Upper lobe of left lung (tissue), 6 donors: ENCODE data around the gene TIGD1. TPM values are rescaled to one million over a fixed set of nuclear protein-coding genes. Genes with fewer than 3 reads are reported as not detected.
A peak's percentile ranks its signal among the peaks of the same experiment; 100 is the strongest.

ENCODE experiments used
- ATAC-seq, 2 donors: fragments of 200-7000 bp; cut with Tn5 transposase; one replicate each; pipeline ENCODE4 v1.9.1; 2022; ENCODE audit warnings: mild to moderate bottlenecking in 2 of 2, moderate library complexity in 2 of 2; ENCODE audit not compliant: low FRiP score in 2 of 2
- DNase-seq, 2 donors: peaks; one replicate each; pipeline ENCODE4 v3.0.0-alpha.2; 2019 to 2020
- H3K27ac ChIP-seq, 4 donors: fragments of 200-600 bp; sonication (generic); one replicate each; pipeline ENCODE4 v1.5.1; 2016 to 2019
- H3K27me3 ChIP-seq, 4 donors: fragments of 200-600 bp; sonication (generic); one replicate each; pipeline ENCODE4 v1.5.1; 2017 to 2019
- H3K36me3 ChIP-seq, 4 donors: fragments of 200-600 bp; sonication (generic); one replicate each; pipeline ENCODE4 v1.5.1; 2016 to 2019
- H3K4me1 ChIP-seq, 4 donors: fragments of 200-600 bp; sonication (generic); one replicate each; pipeline ENCODE4 v1.5.1; 2018 to 2019
- H3K4me3 ChIP-seq, 4 donors: fragments of 200-600 bp; sonication (generic); one replicate each; pipeline ENCODE4 v1.5.1; 2017 to 2019; ENCODE audit warnings: mild to moderate bottlenecking in 2 of 4, moderate library complexity in 1 of 4
- H3K9me3 ChIP-seq, 4 donors: fragments of 200-600 bp; sonication (generic); one replicate each; pipeline ENCODE4 v1.5.1; 2018 to 2019
- EP300 ChIP-seq, 4 donors: sonication (generic); formaldehyde crosslinking; IDR thresholded peaks; one replicate each; pipeline ENCODE4 v1.5.1; 2017; ENCODE audit warnings: antibody characterized with exemption in 4 of 4, control low read depth in 2 of 4
- POLR2A ChIP-seq, 4 donors: fragments of 450-650 bp; IDR thresholded peaks; one replicate each; pipeline ENCODE4 v1.5.1; 2016 to 2017; ENCODE audit warnings: antibody characterized with exemption in 4 of 4, mild to moderate bottlenecking in 2 of 4
- POLR2AphosphoS5 ChIP-seq, 2 donors: sonication (generic); formaldehyde crosslinking; IDR thresholded peaks; one replicate each; pipeline ENCODE4 v1.5.1; 2017; ENCODE audit warnings: antibody characterized with exemption in 2 of 2
- WGBS, 2 donors: methylation state at CpG; one replicate each; pipeline ENCODE4 v1.1.5; 2017 to 2018; 5-methylcytosine and 5-hydroxymethylcytosine counted together
- total RNA-seq, 6 donors: library from RNA; depleted of rRNA in 4 of 6; stranded (reverse); fragments of >200 nt in 4 of 6; gene quantifications; one replicate each; pipeline versions ENCODE4 v1.1.0 to v1.2.1, GENCODE V29; 2016 to 2021
- TF ChIP-seq, protein P1 (sequence below), 6 experiments: fragments of 450-650 bp in 4 of 6; fragments of 200-600 bp in 2 of 6; sonication (generic) in 2 of 6; IDR thresholded peaks; one replicate each; pipeline ENCODE4 v1.5.1; 2016 to 2019; ENCODE audit warnings: antibody characterized with exemption in 6 of 6
- donor health status: DM: no; HTN: no; CAD: no; lungs with moderate emphysema.
- donor health status: DM: no; HTN: yes; CAD: no; lungs with severe emphysema.

TIGD1 gene
- total RNA-seq, 6 donors from 2014 or later = 2.6 to 12.6 (median 4.4) TPM

DNA sequence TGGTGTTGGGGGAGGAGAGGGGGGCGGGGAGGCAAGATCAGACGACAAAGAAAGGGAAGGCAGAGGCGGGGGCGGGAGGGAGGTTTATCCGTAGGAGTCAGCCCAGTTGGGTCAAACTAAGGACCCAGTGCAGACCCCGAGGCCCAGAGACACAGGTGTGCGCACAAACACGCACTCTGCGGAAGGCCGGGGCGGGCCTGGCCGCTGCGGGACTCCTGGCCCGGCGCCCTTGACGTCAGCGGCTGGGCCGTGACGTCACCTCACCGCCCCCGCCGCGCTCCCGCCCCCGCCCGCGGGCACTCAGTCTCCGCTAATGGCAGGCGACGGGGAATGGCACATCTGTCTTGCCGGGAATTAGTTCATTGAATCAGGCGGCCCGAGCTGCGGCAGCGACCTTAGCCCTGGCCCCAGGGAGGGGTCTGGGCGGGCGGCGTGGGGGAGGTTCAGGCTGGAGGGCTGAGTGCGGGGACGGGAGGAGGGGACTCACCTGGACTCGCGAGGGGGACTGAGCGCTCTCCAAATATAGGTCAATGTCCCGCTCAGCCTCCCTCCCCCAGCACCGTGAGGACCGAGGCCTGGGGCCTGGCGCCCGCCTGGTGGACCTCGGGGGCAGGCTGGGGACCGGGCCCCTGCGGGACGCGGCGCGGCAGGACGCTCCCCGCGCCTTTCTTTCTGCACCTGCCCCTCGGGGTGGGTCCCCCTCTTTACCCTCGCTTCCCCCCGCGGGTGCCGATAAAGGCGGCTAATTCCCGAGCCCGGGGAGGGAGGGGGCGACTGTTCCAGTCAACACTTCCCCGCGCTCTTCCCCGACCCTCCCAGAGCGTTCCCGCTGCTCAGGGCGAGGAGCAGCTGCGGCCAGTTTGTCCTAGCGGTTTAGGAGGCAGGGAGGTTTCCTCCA is 47.2 kb downstream of the TIGD1 start:
- no peaks in the 10 kb centered on the region for H3K36me3 ChIP-seq
- DNase-seq (peak in 1 of 2 donors; percentile 85), ATAC-seq (peak in 1 of 2 donors; percentile 42)
- WGBS, 2 donors = 0 to 4% methylated on average over 25 to 71 of the region's 75 CpGs
- no peak overlapping the region for H3K27ac ChIP-seq
- H3K4me3 ChIP-seq = peak overlapping the region in 3 of 4 donors; percentile 32 to 46 (median 44)
- H3K9me3 ChIP-seq = no peaks in the 10 kb centered on the region
- H3K4me1 ChIP-seq = peaks cover 8 to 18% (median 15%) of the 10 kb centered on the region in 4 donors
- peaks cover 0 to 27% (median 17%) of the 10 kb centered on the region in 4 donors for H3K27me3 ChIP-seq
- TF ChIP-seq POLR2A (IDR thresholded peaks at IDR 0.05) (no peak), POLR2AphosphoS5 (IDR thresholded peaks at IDR 0.05) (no peak), EP300 (IDR thresholded peaks at IDR 0.05) (no peak)
- TF ChIP-seq, protein P1, sequence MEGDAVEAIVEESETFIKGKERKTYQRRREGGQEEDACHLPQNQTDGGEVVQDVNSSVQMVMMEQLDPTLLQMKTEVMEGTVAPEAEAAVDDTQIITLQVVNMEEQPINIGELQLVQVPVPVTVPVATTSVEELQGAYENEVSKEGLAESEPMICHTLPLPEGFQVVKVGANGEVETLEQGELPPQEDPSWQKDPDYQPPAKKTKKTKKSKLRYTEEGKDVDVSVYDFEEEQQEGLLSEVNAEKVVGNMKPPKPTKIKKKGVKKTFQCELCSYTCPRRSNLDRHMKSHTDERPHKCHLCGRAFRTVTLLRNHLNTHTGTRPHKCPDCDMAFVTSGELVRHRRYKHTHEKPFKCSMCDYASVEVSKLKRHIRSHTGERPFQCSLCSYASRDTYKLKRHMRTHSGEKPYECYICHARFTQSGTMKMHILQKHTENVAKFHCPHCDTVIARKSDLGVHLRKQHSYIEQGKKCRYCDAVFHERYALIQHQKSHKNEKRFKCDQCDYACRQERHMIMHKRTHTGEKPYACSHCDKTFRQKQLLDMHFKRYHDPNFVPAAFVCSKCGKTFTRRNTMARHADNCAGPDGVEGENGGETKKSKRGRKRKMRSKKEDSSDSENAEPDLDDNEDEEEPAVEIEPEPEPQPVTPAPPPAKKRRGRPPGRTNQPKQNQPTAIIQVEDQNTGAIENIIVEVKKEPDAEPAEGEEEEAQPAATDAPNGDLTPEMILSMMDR (IDR thresholded peaks at IDR 0.05) = no peak

DNA sequence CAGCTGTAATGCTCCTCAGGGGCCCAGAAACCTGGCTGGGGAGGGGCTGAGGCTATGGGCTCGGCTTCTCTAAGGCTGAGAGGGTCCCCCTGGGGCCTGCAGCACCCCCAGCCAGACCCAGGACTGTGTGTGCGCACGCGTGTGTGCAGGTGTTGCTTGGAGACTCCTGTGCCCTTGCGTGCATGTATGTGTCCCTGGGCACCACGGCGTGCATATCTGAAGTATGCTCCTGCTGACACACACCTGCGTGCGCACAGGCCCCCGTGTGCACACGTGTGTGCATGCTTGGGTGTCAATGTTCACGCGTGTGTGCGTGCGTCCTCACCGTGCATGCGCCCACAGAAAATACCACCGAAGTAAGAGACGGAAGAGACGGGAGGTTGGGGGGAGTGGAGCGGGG is 47.8 kb downstream of the TIGD1 start:
- TF ChIP-seq EP300 (IDR thresholded peaks at IDR 0.05) (no peak), POLR2A (IDR thresholded peaks at IDR 0.05) (no peak), POLR2AphosphoS5 (IDR thresholded peaks at IDR 0.05) (no peak)
- TF ChIP-seq, protein P1 (IDR thresholded peaks at IDR 0.05) = no peak
- no peaks in the 10 kb centered on the region for H3K9me3 ChIP-seq
- H3K4me1 ChIP-seq = peaks cover 8 to 18% (median 15%) of the 10 kb centered on the region in 4 donors
- H3K4me3 ChIP-seq = peak overlapping the region in 2 of 4 donors; percentile 44 to 46
- ATAC-seq = no peak
- H3K27me3 ChIP-seq = peaks cover 0 to 27% (median 17%) of the 10 kb centered on the region in 4 donors
- no peaks in the 10 kb centered on the region for H3K36me3 ChIP-seq
- 13 to 28% methylated on average over 8 to 17 of the region's 21 CpGs for WGBS, 2 donors
- no peak overlapping the region for H3K27ac ChIP-seq
- DNase-seq = no peak

DNA sequence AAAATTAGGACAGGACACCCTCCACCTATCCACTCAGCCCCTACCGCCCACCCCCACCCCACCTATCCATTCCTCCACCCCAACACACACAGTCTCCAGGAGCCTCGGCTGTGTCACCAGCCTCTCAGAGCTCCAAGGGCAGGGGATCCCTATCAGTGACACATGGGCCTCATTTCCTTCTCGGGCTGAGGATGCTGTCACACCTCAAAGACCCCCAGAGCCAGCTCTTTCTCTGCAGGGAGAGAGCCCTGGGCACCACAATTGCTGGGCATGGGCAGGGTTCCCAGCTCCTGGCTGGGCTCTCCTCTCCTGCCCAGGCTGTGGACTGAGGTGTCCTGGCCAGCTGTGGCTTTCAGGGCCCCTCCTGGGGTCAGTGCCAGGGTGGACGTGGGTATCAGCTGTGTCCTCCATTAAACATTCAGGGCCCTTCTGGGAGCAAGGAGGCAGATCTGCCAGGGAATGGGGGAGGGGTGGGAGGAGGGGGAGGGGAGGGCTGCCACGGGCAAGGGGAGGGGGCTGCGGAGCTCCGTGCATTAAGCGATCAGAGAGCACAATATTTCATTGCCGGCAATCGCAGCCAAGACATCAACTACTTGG is 48.5 kb downstream of the TIGD1 start:
- WGBS, 2 donors = 41 to 44% methylated on average over 8 to 10 of the region's 10 CpGs
- ATAC-seq (no peak), DNase-seq (no peak)
- Histone ChIP-seq H3K27ac (no peak overlapping the region), H3K4me1 (peaks cover 8 to 18% (median 15%) of the 10 kb centered on the region in 4 donors), H3K9me3 (no peaks in the 10 kb centered on the region), H3K36me3 (no peaks in the 10 kb centered on the region), H3K4me3 (no peak overlapping the region), H3K27me3 (peaks cover 0 to 27% (median 17%) of the 10 kb centered on the region in 4 donors)
- TF ChIP-seq EP300 (IDR thresholded peaks at IDR 0.05) = no peak
- no peak for TF ChIP-seq POLR2AphosphoS5 (IDR thresholded peaks at IDR 0.05)
- TF ChIP-seq, protein P1 (IDR thresholded peaks at IDR 0.05) = no peak
- TF ChIP-seq POLR2A (IDR thresholded peaks at IDR 0.05) = no peak

- Histone ChIP-seq H3K27ac (no peak overlapping the region), H3K4me3 (no peak overlapping the region), H3K27me3 (peaks cover 0 to 27% (median 17%) of the 10 kb centered on the region in 4 donors), H3K36me3 (no peaks in the 10 kb centered on the region), H3K9me3 (no peaks in the 10 kb centered on the region), H3K4me1 (peaks cover 8 to 18% (median 15%) of the 10 kb centered on the region in 4 donors)
- TF ChIP-seq EP300 (IDR thresholded peaks at IDR 0.05) (no peak), POLR2A (IDR thresholded peaks at IDR 0.05) (no peak), POLR2AphosphoS5 (IDR thresholded peaks at IDR 0.05) (no peak)
- TF ChIP-seq, protein P1 (IDR thresholded peaks at IDR 0.05) = no peak
- DNase-seq = no peak
- WGBS, 2 donors = 68 to 78% methylated on average over 9 of the region's 9 CpGs
- no peak for ATAC-seq
Observed at GRCh38 chr2:232501331-232501771, 49.0 kb downstream of the TIGD1 start.
